Lung (tissue), 12 donors: Measurements from ENCODE around the gene NKAIN2. TPM values are rescaled to one million over a fixed set of nuclear protein-coding genes. Genes with fewer than 3 reads are reported as not detected.

Experiments used
- ATAC-seq: fragments of 200-7000 bp; cut with Tn5 transposase; one replicate; pipeline ENCODE4 v1.9.1; 2020; ENCODE audit warnings: moderate number of reproducible peaks; ENCODE audit not compliant: insufficient read depth, low FRiP score
- DNase-seq, 3 donors: peaks; one replicate each; pipeline ENCODE4 v3.0.0-alpha.2; 2013 to 2017
- H3K27ac ChIP-seq, 2 donors: one replicate each; pipeline ENCODE4 v1.5.1; 2013; ENCODE audit warnings: mild to moderate bottlenecking in 2 of 2, moderate library complexity in 2 of 2, control low read depth in 1 of 2, inconsistent platforms in 1 of 2, low read depth in 1 of 2, low read length in 1 of 2
- H3K27me3 ChIP-seq, 3 donors: one replicate each; pipeline ENCODE4 v1.5.1; 2013; ENCODE audit warnings: low read length in 2 of 3; ENCODE audit not compliant: control insufficient read depth in 3 of 3, insufficient read depth in 3 of 3
- H3K36me3 ChIP-seq, 4 donors: one replicate each; pipeline ENCODE4 v1.5.1; 2013; ENCODE audit warnings: low read length in 4 of 4, mild to moderate bottlenecking in 1 of 4, moderate library complexity in 1 of 4; ENCODE audit not compliant: control insufficient read depth in 4 of 4, insufficient read depth in 4 of 4
- H3K4me1 ChIP-seq, 5 donors: one replicate each; pipeline ENCODE4 v1.5.1; 2013; ENCODE audit warnings: low read length in 5 of 5, mild to moderate bottlenecking in 2 of 5, moderate library complexity in 1 of 5; ENCODE audit not compliant: control insufficient read depth in 5 of 5, insufficient read depth in 5 of 5
- H3K4me3 ChIP-seq: one replicate; pipeline ENCODE4 v1.5.1; 2013; ENCODE audit warnings: mild to moderate bottlenecking, control low read depth, moderate library complexity
- H3K9ac ChIP-seq, 2 donors: one replicate each; pipeline ENCODE4 v1.5.1; 2013; ENCODE audit warnings: low read length in 2 of 2, control low read depth in 1 of 2; ENCODE audit not compliant: insufficient read depth in 1 of 2
- H3K9me3 ChIP-seq, 4 donors: one replicate each; pipeline ENCODE4 v1.5.1; 2013; ENCODE audit warnings: low read length in 3 of 4, mild to moderate bottlenecking in 1 of 4, moderate library complexity in 1 of 4; ENCODE audit not compliant: control insufficient read depth in 4 of 4, insufficient read depth in 3 of 4
- CTCF ChIP-seq: IDR thresholded peaks from 2 replicates; pipeline ENCODE4 v1.5.1; 2012; ENCODE audit warnings: mild to moderate bottlenecking; ENCODE audit errors: control extremely low read depth, extremely low read depth
- WGBS, 2 donors: extraction: QIAGEN DNeasy Blood & Tissue Kit; methylation state at CpG; one replicate each; pipeline ENCODE4 v1.1.7; 2013; 5-methylcytosine and 5-hydroxymethylcytosine counted together
- polyA plus RNA-seq, 2 donors: library from polyadenylated mRNA; stranded (reverse); fragments of 200-250 nt; gene quantifications; one replicate each; pipeline ENCODE4 v1.2.1, GENCODE V29; 2013
- total RNA-seq, 2 donors: library from RNA; depleted of rRNA in 1 of 2; stranded (reverse); fragments of >200 nt in 1 of 2; gene quantifications; one replicate each; pipeline ENCODE4 v1.2.1, GENCODE V29; 2014 to 2021
- donor health status: control.
- donor health status: control.
- donor health status: Bipolar disorder and iron deficiency.
- donor health status: healthy.
- donor health status: DM: yes; HTN: yes; CAD: no.

Gene NKAIN2
- total and polyA plus RNA-seq, 4 donors: 0.01 to 4.4 TPM; not detected in 2

GRCh38 chr6:124674042-124674441 lies 870.4 kb downstream of the NKAIN2 start:
- 78 to 90% methylated on average over 1 of the region's 1 CpG for WGBS, 2 donors
- ATAC-seq (no peak), DNase-seq (no peak)
- Histone ChIP-seq H3K27ac (no peak overlapping the region), H3K27me3 (no peaks in the 10 kb centered on the region), H3K9me3 (peaks cover 0 to 6% (median 3%) of the 10 kb centered on the region in 4 donors), H3K4me1 (no peaks in the 10 kb centered on the region), H3K9ac (no peak overlapping the region), H3K4me3 (no peak overlapping the region), H3K36me3 (no peaks in the 10 kb centered on the region)
- TF ChIP-seq CTCF: no peak

- no peak overlapping the region for H3K27ac ChIP-seq
- H3K9me3 ChIP-seq: peaks cover 0 to 10% (median 6%) of the 10 kb centered on the region in 4 donors
- ATAC-seq (no peak), DNase-seq (no peak)
- H3K36me3 ChIP-seq: no peaks in the 10 kb centered on the region
- no peak overlapping the region for H3K9ac ChIP-seq
- 88 to 91% methylated on average over 3 of the region's 3 CpGs for WGBS, 2 donors
- H3K27me3 ChIP-seq: no peaks in the 10 kb centered on the region
- no peak for TF ChIP-seq CTCF
- no peaks in the 10 kb centered on the region for H3K4me1 ChIP-seq
- no peak overlapping the region for H3K4me3 ChIP-seq
Measured at GRCh38 chr6:124676033-124676432, 872.4 kb downstream of the NKAIN2 start.

- Histone ChIP-seq H3K9ac (no peak overlapping the region), H3K27me3 (no peaks in the 10 kb centered on the region), H3K36me3 (no peaks in the 10 kb centered on the region), H3K4me3 (no peak overlapping the region), H3K4me1 (no peaks in the 10 kb centered on the region), H3K9me3 (peaks cover 0 to 10% (median 6%) of the 10 kb centered on the region in 4 donors), H3K27ac (no peak overlapping the region)
- no peak for TF ChIP-seq CTCF
- no peak for DNase-seq
- no peak for ATAC-seq
- 0 to 52% methylated on average over 1 of the region's 1 CpG for WGBS, 2 donors
Measured at GRCh38 chr6:124677874-124678273, 874.2 kb downstream of the NKAIN2 start.

- Histone ChIP-seq H3K9me3 (peaks cover 0 to 10% (median 6%) of the 10 kb centered on the region in 4 donors), H3K4me3 (no peak overlapping the region)
Measured at GRCh38 chr6:124679387-124679786, 875.7 kb downstream of the NKAIN2 start.

More at GRCh38 chr6:124679387-124679786, 875.7 kb downstream of the NKAIN2 start:
- H3K9ac ChIP-seq: no peak overlapping the region
- no peak for ATAC-seq
- no peaks in the 10 kb centered on the region for H3K36me3 ChIP-seq
- TF ChIP-seq CTCF: no peak
- no peaks in the 10 kb centered on the region for H3K4me1 ChIP-seq
- DNase-seq: no peak
- 79 to 86% methylated on average over 2 of the region's 2 CpGs for WGBS, 2 donors
- H3K27ac ChIP-seq: no peak overlapping the region
- no peaks in the 10 kb centered on the region for H3K27me3 ChIP-seq
